Panc1 (cell line): Measurements from ENCODE around the gene NUF2. TPM values are rescaled to one million over a fixed set of nuclear protein-coding genes. Genes with fewer than 3 reads are reported as not detected.

Source experiments
- ATAC-seq: fragments of 200-7000 bp; cut with Tn5 transposase; 2 replicates; pipeline ENCODE4 v1.9.1; 2020; ENCODE audit warnings: mild to moderate bottlenecking, moderate library complexity
- Bru-seq: library from RNA; stranded (reverse); fragments of 400-500 nt; gene quantifications from one replicate; lab custom pipeline; 2021; lab: Mats Ljungman, UMichigan
- BruChase-seq, 2 experiments: library from RNA; stranded (reverse); fragments of 400-500 nt; gene quantifications; one replicate each; lab custom pipeline; 2021; lab: Mats Ljungman, UMichigan
- BruUV-seq: library from RNA; stranded (reverse); fragments of 400-500 nt; replicated peaks from 2 replicates; lab custom pipeline; 2021; lab: Mats Ljungman, UMichigan
- CTCF ChIA-PET: fragments of 300-600 bp; sonication (Branson Sonifier 250); formaldehyde crosslinking; loops from one replicate; lab custom pipeline; 2022; ENCODE audit warnings: antibody characterized with exemption; lab: Charles Lee
- POLR2A ChIA-PET: fragments of 300-600 bp; sonication (Branson Sonifier 250); formaldehyde crosslinking; loops from one replicate; lab custom pipeline; 2022; ENCODE audit warnings: antibody characterized with exemption; lab: Charles Lee
- DNase-seq: peaks from one replicate; pipeline ENCODE4 v3.0.0-alpha.2; 2010; ENCODE audit warnings: low read depth, low spot score
- H3K27ac ChIP-seq: 2 replicates; pipeline ENCODE4 v1.5.1; 2011; ENCODE audit warnings: mild to moderate bottlenecking, low read length, inconsistent platforms
- H3K27me3 ChIP-seq: fragments of 200-500 bp; sonication (Bioruptor generic); 2 replicates; pipeline ENCODE4 v1.6.0; 2014; ENCODE audit warnings: low read length, inconsistent platforms; ENCODE audit not compliant: control insufficient read depth, insufficient read depth
- H3K36me3 ChIP-seq: fragments of 200-500 bp; sonication (Bioruptor generic); 2 replicates; pipeline ENCODE4 v1.5.1; 2014; ENCODE audit warnings: inconsistent platforms, mild to moderate bottlenecking, low read length, moderate library complexity; ENCODE audit not compliant: control insufficient read depth, insufficient read depth
- H3K4me1 ChIP-seq: 2 replicates; pipeline ENCODE4 v1.5.1; 2011; ENCODE audit warnings: inconsistent platforms, mild to moderate bottlenecking, low read length, moderate library complexity; ENCODE audit not compliant: control insufficient read depth, insufficient read depth
- H3K4me3 ChIP-seq, 2 experiments: 2 replicates each; pipeline ENCODE4 v1.5.1; 2011 to 2012; ENCODE audit warnings: low read depth in 2 of 2, low read length in 2 of 2, mild to moderate bottlenecking in 2 of 2, inconsistent platforms in 1 of 2, moderate library complexity in 1 of 2
- H3K9me3 ChIP-seq: fragments of 200-500 bp; sonication (Bioruptor generic); 2 replicates; pipeline ENCODE4 v1.5.1; 2014; ENCODE audit warnings: low read depth, mild to moderate bottlenecking, inconsistent platforms, low read length, moderate library complexity; ENCODE audit not compliant: control insufficient read depth, insufficient read depth
- CTCF ChIP-seq: fragments of 450-650 bp; IDR thresholded peaks from 2 replicates; pipeline ENCODE4 v1.5.1; 2017; ENCODE audit warnings: mild to moderate bottlenecking
- POLR2AphosphoS5 ChIP-seq: IDR thresholded peaks from 2 replicates; pipeline ENCODE4 v1.6.1; 2012; ENCODE audit warnings: mild to moderate bottlenecking, low read depth, low read length, moderate library complexity
- SIN3A ChIP-seq: IDR thresholded peaks from 2 replicates; pipeline ENCODE4 v1.6.1; 2012; ENCODE audit warnings: low read depth, mild to moderate bottlenecking, low read length, moderate library complexity, borderline replicate concordance; ENCODE audit not compliant: insufficient read depth
- TCF7L2 ChIP-seq: IDR thresholded peaks from 2 replicates; pipeline ENCODE4 v1.6.1; 2011; ENCODE audit warnings: mild to moderate bottlenecking, low read depth, low read length, inconsistent platforms
- in situ Hi-C: cut with HindIII; loops from 2 replicates; pipeline ENCODE4 v1.10.0; 2016; ENCODE audit warnings: low sequenced_read_pairs, low pct_unique_long_range_greater_than_20kb
- intact Hi-C: fragments of 100-400 bp; cut with micrococcal nuclease; formaldehyde crosslinking; loops from one replicate; pipeline ENCODE4 v1.10.0; 2022; ENCODE audit not compliant: unreplicated experiment
- long read RNA-seq: library from polyadenylated mRNA; unstranded; transcript quantifications from one replicate; pipeline ENCODE4 v2.0.0, GENCODE V29; 2021; ENCODE audit not compliant: unreplicated experiment
- polyA plus RNA-seq: library from polyadenylated mRNA; unstranded; fragments of >200 nt; gene quantifications from one replicate; pipeline ENCODE4 v1.2.1, GENCODE V29; 2012; ENCODE audit warnings: missing spikeins; ENCODE audit not compliant: insufficient read length
- total RNA-seq: library from RNA; stranded (reverse); gene quantifications from one replicate; pipeline ENCODE4 v1.2.1, GENCODE V29; 2021; ENCODE audit not compliant: unreplicated experiment
- TF ChIP-seq, protein P1 (sequence below), 2 experiments: IDR thresholded peaks; 2 replicates each; pipeline ENCODE4 v1.6.1; 2011 to 2012; ENCODE audit warnings: low read depth in 2 of 2, control low read depth in 1 of 2, low read length in 1 of 2, mild to moderate bottlenecking in 1 of 2, moderate library complexity in 1 of 2; ENCODE audit not compliant: insufficient read depth in 1 of 2

NUF2 gene
- total RNA-seq (26.1 TPM), Bru-seq, nascent RNA (percentile 83 among the genes with signal in this experiment), BruChase-seq, experiment 1, labeled RNA remaining after a 2-hour chase (percentile 88 among the genes with signal in this experiment), BruChase-seq, experiment 2, labeled RNA remaining after a 6-hour chase (percentile 74 among the genes with signal in this experiment)
- 6.0 TPM for polyA plus RNA-seq
- long read RNA-seq, transcript NUF2-201 (14 exons, 1,969 nt): major isoform, 33 of 65 reads
- long read RNA-seq, transcript NUF2-202 (14 exons, 1,842 nt): minor isoform, 13 of 65 reads
- long read RNA-seq, partial matches to known transcripts: 8 of 65 reads
- long read RNA-seq, other reads (novel, unspliced or antisense): 9 of 65 reads

- Histone ChIP-seq H3K27me3 (no peaks in the 10 kb centered on the region), H3K4me1 (peaks cover 4% of the 10 kb centered on the region), H3K36me3 (peaks cover 3% of the 10 kb centered on the region), H3K9me3 (no peaks in the 10 kb centered on the region), H3K27ac (peak within 1 kb of the TSS; percentile 91), H3K4me3 (peak within 1 kb of the TSS; percentile 61 to 88)
- ChIA-PET CTCF (interaction anchor here (0.5 to 0.6 kb wide), 2 partner anchors 486 to 1435 kb away, joined by 3 to 6 read pairs; no protein-coding TSS in a partner anchor), POLR2A (interaction anchor here (0.6 kb wide), 2 partner anchors 64 to 1755 kb away, joined by 6 to 7 read pairs; no protein-coding TSS in a partner anchor)
- peak; percentile 94 for DNase-seq
- BruUV-seq: TSS peak; percentile 91
- TF ChIP-seq SIN3A (peak; percentile 100), POLR2AphosphoS5 (peak; percentile 92), TCF7L2 (peak; percentile 83), CTCF (no peak)
- TF ChIP-seq, protein P1, sequence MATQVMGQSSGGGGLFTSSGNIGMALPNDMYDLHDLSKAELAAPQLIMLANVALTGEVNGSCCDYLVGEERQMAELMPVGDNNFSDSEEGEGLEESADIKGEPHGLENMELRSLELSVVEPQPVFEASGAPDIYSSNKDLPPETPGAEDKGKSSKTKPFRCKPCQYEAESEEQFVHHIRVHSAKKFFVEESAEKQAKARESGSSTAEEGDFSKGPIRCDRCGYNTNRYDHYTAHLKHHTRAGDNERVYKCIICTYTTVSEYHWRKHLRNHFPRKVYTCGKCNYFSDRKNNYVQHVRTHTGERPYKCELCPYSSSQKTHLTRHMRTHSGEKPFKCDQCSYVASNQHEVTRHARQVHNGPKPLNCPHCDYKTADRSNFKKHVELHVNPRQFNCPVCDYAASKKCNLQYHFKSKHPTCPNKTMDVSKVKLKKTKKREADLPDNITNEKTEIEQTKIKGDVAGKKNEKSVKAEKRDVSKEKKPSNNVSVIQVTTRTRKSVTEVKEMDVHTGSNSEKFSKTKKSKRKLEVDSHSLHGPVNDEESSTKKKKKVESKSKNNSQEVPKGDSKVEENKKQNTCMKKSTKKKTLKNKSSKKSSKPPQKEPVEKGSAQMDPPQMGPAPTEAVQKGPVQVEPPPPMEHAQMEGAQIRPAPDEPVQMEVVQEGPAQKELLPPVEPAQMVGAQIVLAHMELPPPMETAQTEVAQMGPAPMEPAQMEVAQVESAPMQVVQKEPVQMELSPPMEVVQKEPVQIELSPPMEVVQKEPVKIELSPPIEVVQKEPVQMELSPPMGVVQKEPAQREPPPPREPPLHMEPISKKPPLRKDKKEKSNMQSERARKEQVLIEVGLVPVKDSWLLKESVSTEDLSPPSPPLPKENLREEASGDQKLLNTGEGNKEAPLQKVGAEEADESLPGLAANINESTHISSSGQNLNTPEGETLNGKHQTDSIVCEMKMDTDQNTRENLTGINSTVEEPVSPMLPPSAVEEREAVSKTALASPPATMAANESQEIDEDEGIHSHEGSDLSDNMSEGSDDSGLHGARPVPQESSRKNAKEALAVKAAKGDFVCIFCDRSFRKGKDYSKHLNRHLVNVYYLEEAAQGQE (IDR thresholded peaks at IDR 0.05; ENCODE audit: insufficient read depth in 1 of 2, low read depth in 2 of 2, low read length in 1 of 2): peak in 1 of 2 experiments; percentile 78; a peak in 2 of 4 replicates
- ATAC-seq: peak; percentile 100
- in situ Hi-C loops: no loop called here
- intact Hi-C loops: no loop called here
These were observed at the start of gene NUF2 for GRCh38 chr1:163321311-163322305. NUF2 (plus strand) TSS chr1:163321954; CDS start chr1:163326052, 4,098 bp downstream.

DNA sequence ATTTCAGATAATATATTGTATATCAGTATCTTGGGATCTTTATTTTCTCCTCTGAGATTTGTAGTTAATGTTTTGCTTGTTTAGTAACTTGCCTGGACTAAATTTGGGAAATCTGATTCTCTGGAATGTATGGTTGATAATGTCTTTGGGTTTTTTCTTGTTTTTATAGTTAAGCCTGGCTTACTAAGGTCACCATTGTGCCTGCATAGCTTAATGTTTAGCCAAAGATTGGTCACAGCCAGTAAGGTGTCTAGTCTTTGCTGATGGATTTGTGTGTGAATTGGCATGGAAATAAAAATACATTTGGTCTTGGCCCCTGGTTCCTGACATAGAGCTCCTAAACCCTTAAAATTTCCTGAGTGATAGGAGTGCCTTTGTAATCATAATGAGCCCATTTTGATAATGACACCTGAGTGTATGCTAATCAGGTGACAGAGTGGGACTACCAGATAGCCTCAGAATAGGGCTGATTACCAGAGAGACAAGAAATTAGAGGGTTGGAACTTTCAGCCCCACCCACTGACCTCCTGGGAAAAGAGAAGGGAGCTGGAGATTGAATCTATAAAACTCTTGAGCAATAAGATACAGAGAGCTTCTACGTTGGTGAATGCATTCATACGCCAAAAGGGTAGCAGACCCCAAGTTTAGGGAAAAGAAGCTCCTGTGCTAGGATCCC, 47.9 kb upstream of the NUF2 start:
- no TSS peak for BruUV-seq
- DNase-seq: no peak
- ChIA-PET CTCF (no interaction called here), POLR2A (no interaction called here)
- TF ChIP-seq TCF7L2: no peak
- TF ChIP-seq SIN3A: no peak
- TF ChIP-seq, protein P1 (IDR thresholded peaks at IDR 0.05; ENCODE audit: insufficient read depth in 1 of 2, low read depth in 2 of 2, low read length in 1 of 2): no peak
- TF ChIP-seq POLR2AphosphoS5: no peak
- TF ChIP-seq CTCF: no peak
- H3K27ac ChIP-seq: no peak overlapping the region
- no peaks in the 10 kb centered on the region for H3K4me1 ChIP-seq
- in situ Hi-C loops: no loop called here
- no peak for ATAC-seq
- no peaks in the 10 kb centered on the region for H3K27me3 ChIP-seq
- H3K4me3 ChIP-seq: no peak overlapping the region
- H3K9me3 ChIP-seq: 0 out of 2 replicates have a peak, but pooled peaks cover 7% of the 10 kb centered on the region
- no peaks in the 10 kb centered on the region for H3K36me3 ChIP-seq
- intact Hi-C loops: no loop called here
